Cardiac muscle cell (in vitro differentiated cells and primary cell): ENCODE data around the gene ARL2BP. TPM values are rescaled to one million over a fixed set of nuclear protein-coding genes. Genes with fewer than 3 reads are reported as not detected.

ENCODE experiments used
- DNase-seq, 2 donors: peaks; one replicate each; pipeline versions ENCODE4 v3.0.0 to v3.0.0-alpha.2; 2010 to 2017; ENCODE audit warnings: low read depth in 1 of 2, low spot score in 1 of 2
- H3K27ac ChIP-seq: fragments of 200-600 bp; sonication (generic); 2 replicates; pipeline ENCODE4 v1.5.1; 2016
- H3K27me3 ChIP-seq: fragments of 200-600 bp; sonication (generic); 2 replicates; pipeline ENCODE4 v1.6.0; 2016; ENCODE audit warnings: control low read depth
- H3K36me3 ChIP-seq: fragments of 200-600 bp; sonication (generic); 2 replicates; pipeline ENCODE4 v1.5.1; 2016; ENCODE audit warnings: control low read depth
- H3K4me1 ChIP-seq: fragments of 200-600 bp; sonication (generic); 2 replicates; pipeline ENCODE4 v1.8.1; 2017; ENCODE audit warnings: low read depth, mild to moderate bottlenecking, mixed run types
- H3K4me3 ChIP-seq: fragments of 200-600 bp; sonication (generic); 2 replicates; pipeline ENCODE4 v1.5.1; 2016; ENCODE audit warnings: mild to moderate bottlenecking
- H3K9me3 ChIP-seq: fragments of 200-600 bp; sonication (generic); 2 replicates; pipeline ENCODE4 v1.5.1; 2017; ENCODE audit warnings: low read depth, mild to moderate bottlenecking, control low read depth
- CTCF ChIP-seq: IDR thresholded peaks from 2 replicates; pipeline ENCODE4 v1.5.1; 2012; ENCODE audit warnings: low read depth, mild to moderate bottlenecking, low read length
- polyA plus RNA-seq: library from polyadenylated mRNA; unstranded; fragments of >200 nt; fragmentation: Nextera tagmentation; extraction: Ambion mirVana; gene quantifications from 2 replicates; pipeline ENCODE4 v1.2.1, GENCODE V29; 2016
- total RNA-seq: library from RNA; depleted of rRNA; stranded (reverse); fragments of >200 nt; gene quantifications from 2 replicates; pipeline ENCODE4 v1.2.3, GENCODE V29; 2016

The ARL2BP gene
- total and polyA plus RNA-seq, 2 experiments from 2014 or later: 72.7 to 144 TPM

GRCh38 chr16:57261806-57262205 is 16.7 kb downstream of the ARL2BP start:
- no peaks in the 10 kb centered on the region for H3K9me3 ChIP-seq
- TF ChIP-seq CTCF: no peak
- H3K27me3 ChIP-seq: no peaks in the 10 kb centered on the region
- no peak for DNase-seq
- H3K4me1 ChIP-seq: peaks cover 7% of the 10 kb centered on the region
- no peak overlapping the region for H3K27ac ChIP-seq
- no peaks in the 10 kb centered on the region for H3K36me3 ChIP-seq
- no peak overlapping the region for H3K4me3 ChIP-seq

GRCh38 chr16:57262841-57263540 is 17.9 kb downstream of the ARL2BP start:
- peak overlapping the region; percentile 20 for H3K27ac ChIP-seq
- no peaks in the 10 kb centered on the region for H3K9me3 ChIP-seq
- H3K36me3 ChIP-seq: no peaks in the 10 kb centered on the region
- no peak for DNase-seq
- TF ChIP-seq CTCF: no peak
- H3K4me3 ChIP-seq: no peak overlapping the region
- peaks cover 17% of the 10 kb centered on the region for H3K4me1 ChIP-seq
- no peaks in the 10 kb centered on the region for H3K27me3 ChIP-seq

- no peaks in the 10 kb centered on the region for H3K27me3 ChIP-seq
- TF ChIP-seq CTCF: no peak
- DNase-seq: no peak
- peaks cover 23% of the 10 kb centered on the region for H3K4me1 ChIP-seq
- peak overlapping the region; percentile 20 for H3K27ac ChIP-seq
- H3K9me3 ChIP-seq: no peaks in the 10 kb centered on the region
- no peaks in the 10 kb centered on the region for H3K36me3 ChIP-seq
- H3K4me3 ChIP-seq: no peak overlapping the region
Measured at GRCh38 chr16:57263541-57264351, 18.7 kb downstream of the ARL2BP start.

GRCh38 chr16:57264381-57264780 is 19.3 kb downstream of the ARL2BP start:
- no peak for DNase-seq
- H3K36me3 ChIP-seq: no peaks in the 10 kb centered on the region
- no peaks in the 10 kb centered on the region for H3K9me3 ChIP-seq
- H3K27me3 ChIP-seq: no peaks in the 10 kb centered on the region
- H3K27ac ChIP-seq: no peak overlapping the region
- TF ChIP-seq CTCF: no peak
- peaks cover 28% of the 10 kb centered on the region for H3K4me1 ChIP-seq
- no peak overlapping the region for H3K4me3 ChIP-seq

- TF ChIP-seq CTCF: no peak
Measured at GRCh38 chr16:57264950-57265371, 19.9 kb downstream of the ARL2BP start.

More at GRCh38 chr16:57264950-57265371, 19.9 kb downstream of the ARL2BP start:
- no peak overlapping the region for H3K4me3 ChIP-seq
- DNase-seq: no peak
- peaks cover 33% of the 10 kb centered on the region for H3K4me1 ChIP-seq
- no peaks in the 10 kb centered on the region for H3K27me3 ChIP-seq
- no peak overlapping the region for H3K27ac ChIP-seq
- H3K9me3 ChIP-seq: no peaks in the 10 kb centered on the region
- no peaks in the 10 kb centered on the region for H3K36me3 ChIP-seq
